WI38 (cell line): ENCODE data around the gene CCDC85A.
"Not testable (repeated sequence)": the region's sequence is repeated elsewhere in the genome, so short reads cannot be mapped to it uniquely, and the experiment has no call there.

ENCODE experiments used
- H3K4me3 ChIP-seq: 2 replicates; pipeline ENCODE4 v1.5.1; 2011; ENCODE audit warnings: low read depth, mild to moderate bottlenecking, control low read depth, low read length
- TF ChIP-seq, protein P1 (sequence below): IDR thresholded peaks from 2 replicates; pipeline ENCODE4 v1.5.1; 2012; ENCODE audit warnings: low read depth, mild to moderate bottlenecking, control low read depth, low read length

Gene CCDC85A

DNA sequence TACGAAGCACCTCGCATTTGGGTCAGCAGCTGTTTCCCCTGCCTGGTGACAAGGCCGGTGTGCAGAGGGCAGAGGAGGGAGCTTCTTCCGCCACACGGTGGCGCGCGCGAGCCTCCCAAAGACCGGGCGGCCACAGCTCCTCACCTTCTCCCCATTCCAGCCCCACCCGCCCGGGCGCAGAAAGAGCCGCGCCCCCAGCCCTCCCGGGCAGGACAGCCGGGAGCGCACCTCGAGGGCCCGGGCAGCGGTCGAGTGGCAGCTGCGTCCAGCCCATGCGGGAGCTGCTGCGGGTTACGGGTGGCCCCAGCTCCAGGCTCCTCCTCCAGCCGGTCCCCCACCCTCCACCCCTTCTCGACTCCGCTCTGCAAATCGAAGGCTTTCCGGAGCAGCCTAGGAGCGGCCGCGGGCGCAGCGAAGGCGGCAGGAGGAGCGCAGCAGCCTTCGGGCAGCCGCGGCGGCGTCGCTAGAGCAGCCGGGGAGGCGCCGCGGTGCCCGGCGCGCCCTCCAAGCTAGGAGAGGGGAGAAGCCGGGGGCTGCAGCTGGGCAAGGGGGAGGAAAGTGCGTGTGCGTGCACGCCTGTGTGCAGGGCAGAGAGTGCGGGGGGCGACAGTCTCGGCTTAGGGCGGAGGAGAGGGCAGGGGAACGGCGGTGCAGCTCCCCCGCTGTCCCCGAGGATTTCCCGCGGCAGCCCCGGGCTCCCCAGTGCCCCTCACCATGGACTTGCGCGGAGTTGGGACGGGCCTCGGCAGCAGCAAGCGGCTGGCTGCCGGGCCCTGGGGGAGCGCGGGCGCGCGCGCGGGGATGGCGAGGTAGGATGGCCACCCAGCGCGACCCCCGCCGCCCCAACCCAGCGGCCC lies at the start of gene CCDC85A:
TSS of gene CCDC85A (plus strand) at position 348 of the 857 bp plus-strand sequence. CDS start 635 bp downstream, outside the sequence.
- peak within 1 kb of the TSS; percentile 51 for H3K4me3 ChIP-seq
- TF ChIP-seq, protein P1, sequence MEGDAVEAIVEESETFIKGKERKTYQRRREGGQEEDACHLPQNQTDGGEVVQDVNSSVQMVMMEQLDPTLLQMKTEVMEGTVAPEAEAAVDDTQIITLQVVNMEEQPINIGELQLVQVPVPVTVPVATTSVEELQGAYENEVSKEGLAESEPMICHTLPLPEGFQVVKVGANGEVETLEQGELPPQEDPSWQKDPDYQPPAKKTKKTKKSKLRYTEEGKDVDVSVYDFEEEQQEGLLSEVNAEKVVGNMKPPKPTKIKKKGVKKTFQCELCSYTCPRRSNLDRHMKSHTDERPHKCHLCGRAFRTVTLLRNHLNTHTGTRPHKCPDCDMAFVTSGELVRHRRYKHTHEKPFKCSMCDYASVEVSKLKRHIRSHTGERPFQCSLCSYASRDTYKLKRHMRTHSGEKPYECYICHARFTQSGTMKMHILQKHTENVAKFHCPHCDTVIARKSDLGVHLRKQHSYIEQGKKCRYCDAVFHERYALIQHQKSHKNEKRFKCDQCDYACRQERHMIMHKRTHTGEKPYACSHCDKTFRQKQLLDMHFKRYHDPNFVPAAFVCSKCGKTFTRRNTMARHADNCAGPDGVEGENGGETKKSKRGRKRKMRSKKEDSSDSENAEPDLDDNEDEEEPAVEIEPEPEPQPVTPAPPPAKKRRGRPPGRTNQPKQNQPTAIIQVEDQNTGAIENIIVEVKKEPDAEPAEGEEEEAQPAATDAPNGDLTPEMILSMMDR, result peak; percentile 47; the same call in 1 of the 2 replicates

DNA sequence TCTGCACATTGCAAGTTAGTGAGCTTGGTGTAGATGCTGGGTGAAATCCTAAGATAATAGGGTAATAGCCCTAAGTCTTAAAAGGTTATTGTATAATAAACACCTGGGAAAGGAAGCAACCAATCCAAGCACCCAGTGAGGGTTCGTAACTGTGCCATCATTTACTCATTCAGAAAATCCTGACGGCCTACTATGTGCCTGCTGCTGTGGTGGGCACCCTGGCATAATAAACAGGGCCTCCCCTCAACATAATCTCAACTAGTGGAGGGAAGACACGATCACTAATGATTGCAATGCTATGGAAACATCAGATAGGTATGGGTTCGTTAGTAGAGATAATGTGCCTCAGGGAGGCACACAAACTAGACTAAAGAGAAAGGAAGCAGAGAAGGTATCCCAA lies 48.9 kb upstream of the CCDC85A start:
- TF ChIP-seq, protein P1, result no peak
- no peak overlapping the region for H3K4me3 ChIP-seq

DNA sequence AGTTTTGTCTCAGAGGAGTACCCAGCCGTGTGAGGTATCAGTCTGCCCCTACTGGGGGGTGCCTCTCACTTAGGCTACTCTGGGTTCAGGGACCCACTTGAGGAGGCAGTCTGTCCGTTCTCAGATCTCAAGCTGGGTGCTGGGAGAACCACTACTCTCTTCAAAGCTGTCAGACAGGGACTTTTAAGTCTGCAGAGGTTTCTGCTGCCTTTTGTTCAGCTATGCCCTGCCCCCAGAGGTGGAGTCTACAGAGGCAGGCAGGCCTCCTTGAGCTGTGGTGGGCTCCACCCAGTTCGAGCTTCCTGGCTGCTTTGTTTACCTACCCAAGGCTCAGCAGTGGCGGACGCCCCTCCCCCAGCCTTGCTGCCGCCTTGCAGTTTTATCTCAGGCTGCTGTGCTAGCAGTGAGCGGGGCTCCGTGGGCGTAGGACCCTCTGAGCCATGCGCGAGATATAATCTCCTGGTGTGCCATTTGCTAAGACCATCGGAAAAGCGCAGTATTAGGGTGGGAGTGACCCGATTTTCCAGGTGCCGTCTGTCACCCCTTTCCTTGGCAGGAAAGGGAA lies 41.2 kb upstream of the CCDC85A start:
- not testable (repeated sequence) for H3K4me3 ChIP-seq

DNA sequence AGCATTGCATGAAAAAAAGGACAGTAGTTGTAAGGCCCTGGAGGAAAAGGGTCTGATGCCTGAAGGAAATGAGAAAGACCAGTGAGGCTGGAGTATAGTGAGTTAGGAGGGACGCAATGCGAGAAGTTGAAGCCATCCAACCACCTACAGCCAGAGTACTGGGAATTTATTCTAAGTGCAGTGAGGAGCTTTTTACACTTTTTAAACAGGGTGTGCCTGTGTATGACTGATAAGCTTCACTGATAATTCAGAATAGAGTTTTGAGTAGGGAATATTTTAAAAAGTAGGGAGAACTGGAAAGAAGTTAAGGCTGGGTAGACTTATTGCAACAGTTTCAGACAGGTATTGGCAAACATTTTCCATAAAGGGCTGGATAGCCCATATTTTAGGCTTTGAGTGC lies 35.9 kb upstream of the CCDC85A start:
- no peak overlapping the region for H3K4me3 ChIP-seq
- TF ChIP-seq, protein P1, result no peak

DNA sequence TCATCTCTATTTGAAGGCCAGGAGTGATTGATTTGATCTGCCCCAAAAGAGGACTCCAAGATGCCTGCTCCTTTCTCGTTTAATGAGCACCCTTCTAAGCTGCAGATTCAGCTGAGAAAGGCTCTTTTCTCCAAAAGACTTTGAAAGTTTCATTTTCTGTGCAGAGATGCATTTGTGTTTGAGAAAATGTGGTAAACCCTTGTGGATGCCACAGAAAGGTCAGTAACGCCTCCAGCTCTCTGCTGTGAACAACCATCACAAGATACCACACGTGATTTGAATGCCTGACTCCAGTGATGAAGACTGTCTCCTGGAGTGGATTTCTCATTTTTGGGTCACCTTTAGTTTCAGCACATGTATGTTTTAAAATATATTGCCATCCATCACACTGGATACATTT lies 35.0 kb upstream of the CCDC85A start:
- no peak overlapping the region for H3K4me3 ChIP-seq
- TF ChIP-seq, protein P1, result no peak

DNA sequence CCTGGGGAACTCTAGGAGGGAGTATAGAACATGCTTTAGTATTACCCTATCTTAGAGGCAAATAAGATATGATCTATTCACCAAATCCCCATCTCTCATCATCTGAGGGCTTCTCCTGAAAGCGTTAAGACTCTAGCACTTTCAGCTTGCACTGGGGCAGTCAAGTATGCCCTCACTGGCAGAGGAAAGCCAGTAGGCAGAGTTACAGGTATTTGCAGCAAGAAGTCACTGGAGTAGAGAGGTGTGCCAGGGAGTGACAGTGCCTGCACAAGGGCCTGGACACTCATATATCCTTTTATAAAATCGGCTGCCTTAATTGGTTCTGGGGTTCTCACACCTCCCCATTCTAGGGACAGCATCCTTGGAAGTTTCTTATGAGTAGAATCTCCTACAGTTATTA lies 31.9 kb upstream of the CCDC85A start:
- TF ChIP-seq, protein P1, result no peak

DNA sequence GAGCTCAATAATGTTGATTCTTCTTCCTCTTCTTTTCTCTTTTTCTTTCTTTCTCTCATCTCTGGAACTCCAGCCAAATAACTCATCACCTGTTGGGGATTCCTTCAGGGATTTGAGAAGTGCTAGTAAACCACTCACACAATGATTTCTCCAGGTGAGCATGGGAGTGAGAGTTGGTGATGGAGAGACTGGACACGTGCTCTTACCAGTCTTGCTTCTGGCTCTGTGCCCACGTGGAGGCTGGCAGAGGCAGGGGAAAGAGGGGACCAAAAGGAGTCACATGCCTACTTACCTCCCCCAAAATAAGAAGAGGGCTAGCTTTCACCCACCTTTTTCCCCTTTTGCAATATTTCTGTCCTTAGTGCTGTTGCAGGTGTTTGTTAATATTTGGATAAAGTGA lies 28.6 kb upstream of the CCDC85A start:
- no peak overlapping the region for H3K4me3 ChIP-seq
- TF ChIP-seq, protein P1, result no peak

More for the DNA sequence above, 31.9 kb upstream of the CCDC85A start:
- no peak overlapping the region for H3K4me3 ChIP-seq

DNA sequence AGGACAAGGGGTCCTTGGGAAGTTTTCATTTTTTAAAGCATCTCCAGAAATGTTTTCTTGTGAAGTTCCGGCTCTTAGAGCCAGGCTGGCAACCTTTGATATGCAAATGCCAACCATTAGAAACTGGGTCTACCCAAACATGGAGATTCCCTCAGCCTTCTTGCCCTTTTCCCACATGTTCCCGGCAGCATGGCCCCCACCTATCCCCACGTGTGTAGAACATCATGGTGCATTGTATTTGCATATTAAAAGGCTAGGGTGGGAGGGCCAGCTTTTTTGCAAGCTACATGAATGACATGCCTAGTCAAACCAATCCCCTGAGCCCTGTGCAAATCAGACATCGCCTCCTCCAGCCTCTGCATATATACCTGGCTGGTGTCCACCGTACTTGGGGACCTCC lies 23.9 kb upstream of the CCDC85A start:
- not testable (repeated sequence) for H3K4me3 ChIP-seq
